HUES64 (cell line): ENCODE measurements around the gene EGR4.
A peak's percentile ranks its signal among the peaks of the same experiment; 100 is the strongest.

Experiments
- H3K27ac ChIP-seq: 2 replicates; pipeline ENCODE4 v1.7.0; 2013; ENCODE audit warnings: low read depth, low read length, inconsistent platforms
- H3K27me3 ChIP-seq: 2 replicates; pipeline ENCODE4 v1.6.1; 2013; ENCODE audit warnings: mild to moderate bottlenecking, low read length; ENCODE audit not compliant: insufficient read depth
- H3K36me3 ChIP-seq: 2 replicates; pipeline ENCODE4 v1.6.1; 2013; ENCODE audit warnings: mild to moderate bottlenecking, low read length; ENCODE audit not compliant: insufficient read depth
- H3K4me1 ChIP-seq: 2 replicates; pipeline ENCODE4 v1.6.1; 2013; ENCODE audit warnings: mild to moderate bottlenecking, low read length, moderate library complexity; ENCODE audit not compliant: insufficient read depth
- H3K4me3 ChIP-seq: 2 replicates; pipeline ENCODE4 v1.5.1; 2013; ENCODE audit warnings: mild to moderate bottlenecking, low read length, moderate library complexity
- H3K9ac ChIP-seq: 2 replicates; pipeline ENCODE4 v1.6.1; 2013; ENCODE audit warnings: mild to moderate bottlenecking, low read depth, low read length
- H3K9me3 ChIP-seq: 2 replicates; pipeline ENCODE4 v1.6.1; 2013; ENCODE audit warnings: low read depth, low read length; ENCODE audit not compliant: insufficient read depth
- WGBS: fragments of 150-250, 120-280 bp; methylation state at CpG from one replicate; pipeline ENCODE4 v1.1.7; 2013; ENCODE audit warnings: missing lambda C conversion rate; 5-methylcytosine and 5-hydroxymethylcytosine counted together

EGR4 gene

GRCh38 chr2:73290049-73290839 is 3.1 kb downstream of the EGR4 start:
- 58% methylated on average over 5 of the region's 6 CpGs for WGBS
- H3K9me3 ChIP-seq = no peaks in the 10 kb centered on the region
- peaks cover 2% of the 10 kb centered on the region; the same call in 1 of the 2 replicates for H3K4me1 ChIP-seq
- no peaks in the 10 kb centered on the region for H3K36me3 ChIP-seq
- peaks cover 100% of the 10 kb centered on the region for H3K27me3 ChIP-seq
- no peak overlapping the region for H3K9ac ChIP-seq
- H3K4me3 ChIP-seq = no peak overlapping the region
- H3K27ac ChIP-seq = no peak overlapping the region

- H3K27me3 ChIP-seq = peaks cover 98% of the 10 kb centered on the region
- no peak overlapping the region for H3K9ac ChIP-seq
Measured at GRCh38 chr2:73289304-73289703, 4.0 kb downstream of the EGR4 start.

GRCh38 chr2:73286134-73286655 is 7.2 kb downstream of the EGR4 start:
- 90% methylated on average over 3 of the region's 3 CpGs for WGBS
- Histone ChIP-seq H3K36me3 (no peaks in the 10 kb centered on the region), H3K4me3 (no peak overlapping the region), H3K27ac (no peak overlapping the region), H3K27me3 (peaks cover 67% of the 10 kb centered on the region), H3K9me3 (no peaks in the 10 kb centered on the region), H3K9ac (no peak overlapping the region), H3K4me1 (peaks cover 6% of the 10 kb centered on the region; the same call in 1 of the 2 replicates)

More at GRCh38 chr2:73289304-73289703, 4.0 kb downstream of the EGR4 start:
- Histone ChIP-seq H3K9me3 (no peaks in the 10 kb centered on the region), H3K36me3 (no peaks in the 10 kb centered on the region), H3K4me1 (peaks cover 2% of the 10 kb centered on the region; the same call in 1 of the 2 replicates), H3K4me3 (no peak overlapping the region), H3K27ac (no peak overlapping the region)

- H3K36me3 ChIP-seq = no peaks in the 10 kb centered on the region; the same call in 1 of the 2 replicates
- 63% methylated on average over 5 of the region's 5 CpGs for WGBS
- H3K27me3 ChIP-seq = peaks cover 58% of the 10 kb centered on the region
- H3K4me3 ChIP-seq = peak overlapping the region; percentile 81
- no peaks in the 10 kb centered on the region for H3K9me3 ChIP-seq
- no peak overlapping the region; the same call in 1 of the 2 replicates for H3K9ac ChIP-seq
- H3K27ac ChIP-seq = no peak overlapping the region
- peaks cover 6% of the 10 kb centered on the region; the same call in 1 of the 2 replicates for H3K4me1 ChIP-seq
Measured at GRCh38 chr2:73285159-73285739, 8.1 kb downstream of the EGR4 start.

GRCh38 chr2:73284296-73285158 is 8.8 kb downstream of the EGR4 start, which contains the start of gene FBXO41:
Gene FBXO41, minus strand, starts transcription at chr2:73284478. Its CDS starts 14,848 bp downstream, at chr2:73269630.
- H3K9ac ChIP-seq = peak within 1 kb of the TSS; percentile 65
- WGBS = 1% methylated on average over 69 of the region's 69 CpGs
- no peaks in the 10 kb centered on the region for H3K9me3 ChIP-seq

GRCh38 chr2:73283545-73284295 is 9.6 kb downstream of the EGR4 start:
- WGBS = 8% methylated on average over 38 of the region's 43 CpGs
- Histone ChIP-seq H3K4me1 (peaks cover 5% of the 10 kb centered on the region; the same call in 1 of the 2 replicates), H3K4me3 (peak overlapping the region; percentile 81), H3K36me3 (no peaks in the 10 kb centered on the region; the same call in 1 of the 2 replicates), H3K27me3 (peaks cover 43% of the 10 kb centered on the region), H3K27ac (no peak overlapping the region), H3K9ac (peak overlapping the region; percentile 65), H3K9me3 (no peaks in the 10 kb centered on the region)

More at GRCh38 chr2:73284296-73285158, 8.8 kb downstream of the EGR4 start, which contains the start of gene FBXO41:
- H3K4me1 ChIP-seq = peaks cover 5% of the 10 kb centered on the region; the same call in 1 of the 2 replicates
- H3K36me3 ChIP-seq = no peaks in the 10 kb centered on the region; the same call in 1 of the 2 replicates
- peak within 1 kb of the TSS; percentile 81 for H3K4me3 ChIP-seq
- peaks cover 51% of the 10 kb centered on the region for H3K27me3 ChIP-seq
- H3K27ac ChIP-seq = no peak within 1 kb of the TSS

GRCh38 chr2:73282924-73283544 is 10.3 kb downstream of the EGR4 start:
- 60% methylated on average over 4 of the region's 5 CpGs for WGBS
- Histone ChIP-seq H3K9ac (peak overlapping the region; percentile 65; the same call in 1 of the 2 replicates), H3K9me3 (no peaks in the 10 kb centered on the region), H3K36me3 (no peaks in the 10 kb centered on the region; the same call in 1 of the 2 replicates), H3K4me1 (peaks cover 5% of the 10 kb centered on the region; the same call in 1 of the 2 replicates), H3K27ac (no peak overlapping the region), H3K4me3 (peak overlapping the region; percentile 81), H3K27me3 (peaks cover 36% of the 10 kb centered on the region)

GRCh38 chr2:73281244-73281643 is 12.1 kb downstream of the EGR4 start:
- peaks cover 5% of the 10 kb centered on the region; the same call in 1 of the 2 replicates for H3K4me1 ChIP-seq
- H3K9me3 ChIP-seq = no peaks in the 10 kb centered on the region
- peaks cover 18% of the 10 kb centered on the region for H3K27me3 ChIP-seq
- no peak overlapping the region for H3K27ac ChIP-seq
- H3K4me3 ChIP-seq = no peak overlapping the region
- H3K36me3 ChIP-seq = peaks cover 4% of the 10 kb centered on the region; the same call in 1 of the 2 replicates
- H3K9ac ChIP-seq = no peak overlapping the region

- Histone ChIP-seq H3K36me3 (peaks cover 4% of the 10 kb centered on the region; the same call in 1 of the 2 replicates), H3K4me3 (no peak overlapping the region), H3K27ac (no peak overlapping the region), H3K27me3 (peaks cover 4% of the 10 kb centered on the region), H3K9ac (no peak overlapping the region), H3K9me3 (no peaks in the 10 kb centered on the region), H3K4me1 (peaks cover 5% of the 10 kb centered on the region; the same call in 1 of the 2 replicates)
- 57% methylated on average over 9 of the region's 9 CpGs for WGBS
Measured at GRCh38 chr2:73279852-73280251, 13.5 kb downstream of the EGR4 start.
